Common myeloid progenitor, CD34-positive (primary cell): ENCODE data around the gene CDY2A. TPM values are rescaled to one million over a fixed set of nuclear protein-coding genes. Genes with fewer than 3 reads are reported as not detected.
"Not testable (repeated sequence)": the region's sequence is repeated elsewhere in the genome, so short reads cannot be mapped to it uniquely, and the experiment has no call there.

Experiments
- CTCF ChIA-PET: fragments of 350-600 bp; sonication (Branson Sonifier 250); formaldehyde crosslinking; loops from one replicate; lab custom pipeline; 2021; ENCODE audit warnings: antibody characterized with exemption; lab: Charles Lee
- POLR2A ChIA-PET: fragments of 350-600 bp; sonication (Branson Sonifier 250); formaldehyde crosslinking; loops from one replicate; lab custom pipeline; 2021; ENCODE audit warnings: antibody characterized with exemption; lab: Charles Lee
- DNase-seq, 3 donors: peaks; one replicate each; pipeline versions ENCODE4 v3.0.0 to v3.0.0-alpha.2; 2013
- H3K27ac ChIP-seq, 2 experiments: 1 replicate in 1 of 2; 2 replicates in 1 of 2; pipeline ENCODE4 v1.7.0; 2013; ENCODE audit warnings: inconsistent platforms in 2 of 2, low read length in 2 of 2, mild to moderate bottlenecking in 2 of 2, low read depth in 1 of 2, moderate library complexity in 1 of 2; ENCODE audit not compliant: severe bottlenecking in 2 of 2, insufficient read depth in 1 of 2, poor library complexity in 1 of 2
- H3K27me3 ChIP-seq, 5 experiments: replicated peaks in 2 of 5; 1 replicate in 3 of 5; 2 replicates in 2 of 5; pipeline versions ENCODE4 v1.6.1 to v1.7.0; 2013; ENCODE audit warnings: low read length in 4 of 5, mild to moderate bottlenecking in 2 of 5, moderate library complexity in 2 of 5, inconsistent platforms in 1 of 5; ENCODE audit not compliant: insufficient read depth in 5 of 5, control insufficient read depth in 4 of 5
- H3K36me3 ChIP-seq, 4 experiments: 1 replicate in 2 of 4; 2 replicates in 2 of 4; pipeline versions ENCODE4 v1.6.1 to v1.7.0; 2013; ENCODE audit warnings: low read length in 3 of 4, control low read depth in 1 of 4, mild to moderate bottlenecking in 1 of 4; ENCODE audit not compliant: control insufficient read depth in 4 of 4, insufficient read depth in 4 of 4
- H3K4me1 ChIP-seq, 4 experiments: 1 replicate in 3 of 4; 2 replicates in 1 of 4; pipeline versions ENCODE4 v1.6.1 to v1.7.1; 2013; ENCODE audit warnings: low read length in 3 of 4, mild to moderate bottlenecking in 3 of 4, control low read depth in 1 of 4, inconsistent platforms in 1 of 4, moderate library complexity in 1 of 4; ENCODE audit not compliant: control insufficient read depth in 4 of 4, insufficient read depth in 4 of 4; ENCODE audit errors: control extremely low read depth in 1 of 4
- H3K4me3 ChIP-seq, 7 experiments: 1 replicate in 4 of 7; 2 replicates in 3 of 7; pipeline versions ENCODE4 v1.5.1 to v1.7.0; 2013; ENCODE audit warnings: mild to moderate bottlenecking in 7 of 7, low read length in 6 of 7, moderate library complexity in 6 of 7, inconsistent platforms in 2 of 7, low read depth in 2 of 7, control low read depth in 1 of 7; ENCODE audit not compliant: insufficient read depth in 4 of 7, control insufficient read depth in 1 of 7; ENCODE audit errors: extremely low read depth in 1 of 7
- H3K9me3 ChIP-seq, 5 experiments: 1 replicate in 4 of 5; 2 replicates in 1 of 5; pipeline versions ENCODE4 v1.6.1 to v1.7.1; 2013; ENCODE audit warnings: low read length in 4 of 5, mild to moderate bottlenecking in 2 of 5, inconsistent platforms in 1 of 5, low read depth in 1 of 5, moderate library complexity in 1 of 5; ENCODE audit not compliant: control insufficient read depth in 4 of 5, insufficient read depth in 2 of 5; ENCODE audit errors: control extremely low read depth in 1 of 5
- WGBS: methylation state at CpG from one replicate; pipeline ENCODE4 v1.1.5; 2013; ENCODE audit not compliant: insufficient coverage; 5-methylcytosine and 5-hydroxymethylcytosine counted together
- polyA plus RNA-seq: library from polyadenylated mRNA; unstranded; fragments of 120-200 nt; gene quantifications from one replicate; pipeline ENCODE4 v1.2.1, GENCODE V29; 2013

CDY2A gene
- polyA plus RNA-seq = not detected

GRCh38 chrY:18025487-18025886, at the start of gene CDY2A:
Gene CDY2A (plus strand): TSS chrY:18025787. CDS start chrY:18026115, 328 bp downstream.
- POLR2A ChIA-PET, H3K27ac ChIP-seq, CTCF ChIA-PET, H3K4me3 ChIP-seq, H3K36me3 ChIP-seq, H3K27me3 ChIP-seq, H3K9me3 ChIP-seq, H3K4me1 ChIP-seq, DNase-seq: not testable (repeated sequence)
- no CpG with 5 or more reads among the region's 2 CpGs for WGBS

GRCh38 chrY:17997586-17997985, 28.0 kb upstream of the CDY2A start:
- H3K27ac ChIP-seq, H3K4me3 ChIP-seq, POLR2A ChIA-PET, DNase-seq, H3K4me1 ChIP-seq, H3K36me3 ChIP-seq, H3K9me3 ChIP-seq, CTCF ChIA-PET, H3K27me3 ChIP-seq: not testable (repeated sequence)
- WGBS = no CpG with 5 or more reads among the region's 3 CpGs

GRCh38 chrY:17998266-17998665, 27.3 kb upstream of the CDY2A start:
- H3K36me3 ChIP-seq, DNase-seq, H3K27ac ChIP-seq, CTCF ChIA-PET, H3K4me1 ChIP-seq, H3K4me3 ChIP-seq, H3K9me3 ChIP-seq, H3K27me3 ChIP-seq, POLR2A ChIA-PET: not testable (repeated sequence)
- no CpG with 5 or more reads among the region's 2 CpGs for WGBS

- POLR2A ChIA-PET, H3K36me3 ChIP-seq, H3K27me3 ChIP-seq, H3K4me1 ChIP-seq, H3K27ac ChIP-seq, H3K9me3 ChIP-seq, H3K4me3 ChIP-seq, CTCF ChIA-PET, DNase-seq: not testable (repeated sequence)
- no CpG with 5 or more reads among the region's 2 CpGs for WGBS
Observed at GRCh38 chrY:18023897-18024296, 1.7 kb upstream of the CDY2A start.

GRCh38 chrY:18028845-18029244, 3.3 kb downstream of the CDY2A start:
- DNase-seq = not testable (repeated sequence)

GRCh38 chrY:18030178-18030577, 4.6 kb downstream of the CDY2A start:
- POLR2A ChIA-PET = not testable (repeated sequence)
- WGBS = no CpG with 5 or more reads among the region's 3 CpGs

More at GRCh38 chrY:18028845-18029244, 3.3 kb downstream of the CDY2A start:
- CTCF ChIA-PET, POLR2A ChIA-PET, H3K27me3 ChIP-seq, H3K9me3 ChIP-seq, H3K27ac ChIP-seq, H3K4me3 ChIP-seq, H3K4me1 ChIP-seq, H3K36me3 ChIP-seq: not testable (repeated sequence)
- WGBS = no CpG with 5 or more reads among the region's 1 CpG

GRCh38 chrY:18034100-18034814, 8.7 kb downstream of the CDY2A start:
- DNase-seq, H3K36me3 ChIP-seq, H3K9me3 ChIP-seq, H3K27me3 ChIP-seq, CTCF ChIA-PET, H3K4me3 ChIP-seq, H3K27ac ChIP-seq, H3K4me1 ChIP-seq, POLR2A ChIA-PET: not testable (repeated sequence)
- no CpG with 5 or more reads among the region's 3 CpGs for WGBS

More at GRCh38 chrY:18030178-18030577, 4.6 kb downstream of the CDY2A start:
- CTCF ChIA-PET, H3K27ac ChIP-seq, H3K27me3 ChIP-seq, H3K4me3 ChIP-seq, DNase-seq, H3K4me1 ChIP-seq, H3K36me3 ChIP-seq, H3K9me3 ChIP-seq: not testable (repeated sequence)
